IPS-18c (cell line): ENCODE results near the gene UBR4.

Source experiments
- H3K4me3 ChIP-seq: 2 replicates; pipeline ENCODE4 v1.7.0; 2013; ENCODE audit warnings: low read depth, mild to moderate bottlenecking, low read length, moderate library complexity; ENCODE audit not compliant: insufficient read depth
- H3K9me3 ChIP-seq: one replicate; pipeline ENCODE4 v1.6.1; 2013; ENCODE audit warnings: mild to moderate bottlenecking, low read length, moderate library complexity; ENCODE audit not compliant: control insufficient read depth, insufficient read depth

The UBR4 gene

DNA sequence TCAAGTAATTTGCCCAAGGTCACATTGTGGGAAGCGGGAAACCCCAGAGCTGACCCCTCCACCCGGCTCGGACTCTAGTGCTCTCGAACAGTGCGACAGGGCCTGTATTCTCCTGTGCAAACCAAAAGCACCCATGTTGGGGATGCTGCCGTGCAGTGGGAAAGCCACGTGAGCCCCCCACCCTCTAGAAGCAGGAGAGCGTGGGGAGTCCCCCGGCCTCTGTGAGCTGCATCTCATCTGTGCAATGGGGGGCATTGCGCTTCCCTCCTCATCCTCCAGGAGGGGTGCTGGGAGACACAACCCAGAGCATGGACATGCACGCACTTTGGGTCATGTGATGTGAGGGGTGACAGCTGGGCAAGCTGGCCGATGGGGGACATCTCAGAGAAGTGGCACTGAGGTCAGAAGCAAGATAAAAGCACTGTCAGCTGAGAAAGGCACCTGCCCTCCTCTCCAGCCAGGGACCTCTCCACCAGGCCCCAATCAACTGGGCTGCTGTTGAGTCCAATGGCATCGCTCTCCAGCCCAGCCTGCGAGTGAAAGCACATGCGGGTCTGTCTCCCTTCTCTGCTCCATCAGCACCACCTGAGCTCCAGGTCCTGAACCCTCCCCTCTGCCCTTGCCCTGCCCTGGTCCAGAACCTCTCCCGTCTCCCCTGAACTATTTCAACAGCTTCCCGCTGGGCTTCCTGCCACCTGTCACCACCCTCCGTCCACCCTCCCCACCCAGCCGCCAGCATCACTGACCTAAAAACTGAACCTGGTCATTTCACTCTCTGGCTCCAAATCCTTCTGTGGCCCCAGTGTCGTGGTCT is 177.2 kb downstream of the UBR4 start:
- no peak overlapping the region for H3K4me3 ChIP-seq

DNA sequence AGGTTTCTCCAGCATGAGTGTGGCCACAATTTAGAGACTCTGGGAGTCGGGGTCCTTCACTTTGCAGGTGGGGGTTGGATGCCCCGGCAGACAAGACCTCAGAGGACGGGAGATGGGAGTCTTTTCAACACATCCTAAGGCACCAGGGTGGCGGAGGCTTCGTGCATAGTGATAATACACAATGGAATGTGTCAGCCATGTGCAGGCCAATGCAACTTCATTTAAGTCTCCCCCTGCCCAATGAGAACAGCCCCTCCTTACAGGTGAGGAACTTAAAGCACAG is 177.7 kb downstream of the UBR4 start:
- Histone ChIP-seq H3K9me3 (no peaks in the 10 kb centered on the region), H3K4me3 (no peak overlapping the region)

More for the DNA sequence above, 177.2 kb downstream of the UBR4 start:
- no peaks in the 10 kb centered on the region for H3K9me3 ChIP-seq

DNA sequence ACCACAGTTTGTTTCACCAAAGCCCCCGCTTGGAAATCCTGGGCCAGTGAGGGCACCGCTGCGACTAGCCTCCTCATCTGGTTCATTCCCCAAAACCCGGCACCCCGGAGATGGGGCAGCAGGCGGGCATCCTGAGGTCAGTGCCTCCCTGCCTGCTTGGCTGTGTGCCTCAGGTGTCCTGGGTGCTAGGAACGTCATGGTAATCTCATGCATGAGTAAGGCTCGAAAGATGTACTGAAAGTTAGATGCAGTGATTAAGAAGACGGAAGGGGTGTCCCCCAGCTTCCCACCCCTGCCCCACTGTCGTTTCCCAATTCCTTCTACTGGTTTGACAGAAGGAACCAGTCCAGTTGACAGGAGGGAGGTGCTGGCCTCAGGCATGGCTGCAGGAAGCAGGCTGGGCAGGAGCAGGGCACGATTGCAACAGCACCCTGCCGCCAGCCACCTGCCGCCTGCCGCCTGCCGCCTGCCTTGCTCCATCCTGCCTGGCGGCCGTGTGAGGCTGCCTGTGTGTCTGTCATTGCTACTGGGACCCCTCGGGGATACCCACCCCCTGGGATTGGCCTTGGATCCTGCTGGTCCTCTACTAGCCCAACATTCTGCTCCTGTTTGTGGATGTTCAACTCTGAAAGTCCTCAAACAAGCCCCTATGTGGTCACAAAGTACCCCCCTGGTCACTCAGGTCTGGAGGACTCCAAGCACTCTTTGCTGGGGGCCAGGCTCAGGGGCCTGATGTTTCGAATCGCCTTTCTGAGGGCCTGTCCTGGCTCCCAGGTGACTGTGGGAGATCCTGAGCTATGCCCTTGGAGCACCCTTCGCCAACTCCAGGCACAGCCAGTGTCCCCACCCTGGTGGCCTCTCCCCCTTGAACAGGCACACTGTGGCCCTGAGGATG is 180.6 kb downstream of the UBR4 start:
- no peaks in the 10 kb centered on the region for H3K9me3 ChIP-seq
- H3K4me3 ChIP-seq = no peak overlapping the region

DNA sequence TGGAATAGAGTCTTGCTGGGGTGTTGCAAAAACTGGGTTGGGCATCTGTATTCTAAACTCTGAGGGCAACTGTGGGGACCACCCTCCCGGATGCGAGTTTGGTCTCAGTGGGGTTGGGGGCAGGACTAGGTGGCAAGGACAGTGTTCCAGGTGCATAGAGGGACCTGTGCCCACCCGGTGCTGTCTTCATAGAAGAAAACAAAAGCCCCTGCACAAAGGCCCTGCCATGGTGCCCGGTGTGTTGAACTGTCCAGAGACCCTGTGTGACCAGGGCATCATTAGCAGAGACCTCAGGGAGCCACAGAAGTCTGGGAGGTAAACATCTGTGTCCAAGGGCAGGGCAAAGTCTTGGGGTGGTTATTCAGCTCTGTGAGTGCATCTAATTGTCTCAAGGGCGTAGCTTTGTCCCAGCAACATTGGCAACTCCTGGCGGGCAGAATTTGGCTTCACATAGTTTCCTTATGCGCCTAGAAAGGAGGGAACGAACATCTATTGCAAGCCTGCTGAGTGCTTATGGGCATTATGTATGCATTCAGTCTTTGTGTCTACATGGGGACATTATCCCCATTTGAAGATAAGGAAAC is 181.4 kb downstream of the UBR4 start:
- no peak overlapping the region for H3K4me3 ChIP-seq

DNA sequence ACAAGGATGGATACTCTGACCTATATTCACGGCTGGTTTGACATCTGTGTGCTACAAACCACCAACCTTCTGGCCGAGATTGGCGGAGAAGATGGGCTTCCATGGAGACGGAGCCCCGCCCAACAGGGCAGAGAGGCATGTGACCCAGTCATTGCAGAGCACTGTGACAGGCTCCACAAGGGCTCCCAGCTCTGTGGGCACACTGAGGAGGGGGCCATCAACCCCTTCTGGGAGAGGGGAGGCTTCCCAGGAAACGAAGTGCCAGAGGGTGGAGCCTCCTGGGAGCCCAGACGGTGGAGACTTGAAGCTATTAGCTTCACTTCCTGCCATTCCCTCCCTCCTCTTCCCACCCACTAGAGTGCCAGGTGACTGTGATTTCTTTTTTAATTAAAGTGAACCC is 182.0 kb downstream of the UBR4 start:
- Histone ChIP-seq H3K4me3 (no peak overlapping the region), H3K9me3 (no peaks in the 10 kb centered on the region)

More for the DNA sequence above, 181.4 kb downstream of the UBR4 start:
- no peaks in the 10 kb centered on the region for H3K9me3 ChIP-seq
